Measurements from ENCODE around the gene CD6.
"Not testable (repeated sequence)": the region's sequence is repeated elsewhere in the genome, so short reads cannot be mapped to it uniquely, and the experiment has no call there.

CD6 gene

GRCh38 chr11:61049063-61049377 is 77.5 kb downstream of the CD6 start:
- in situ Hi-C loops (cut with HindIII; ENCODE audit: low sequenced_read_pairs): no loop called here

GRCh38 chr11:61049859-61050258 is 78.4 kb downstream of the CD6 start:
- in situ Hi-C loops (cut with HindIII; ENCODE audit: low sequenced_read_pairs): no loop called here

- in situ Hi-C loops (cut with HindIII; ENCODE audit: low sequenced_read_pairs): no loop called here
Observed at GRCh38 chr11:61052182-61052972, 80.9 kb downstream of the CD6 start.

GRCh38 chr11:61053191-61053590 is 81.7 kb downstream of the CD6 start:
- in situ Hi-C loops (cut with HindIII; ENCODE audit: low sequenced_read_pairs): no loop called here

GRCh38 chr11:61054513-61054912 is 83.0 kb downstream of the CD6 start:
- in situ Hi-C loops (cut with HindIII; ENCODE audit: low sequenced_read_pairs): no loop called here

- in situ Hi-C loops (cut with HindIII; ENCODE audit: low sequenced_read_pairs): no loop called here
Observed at GRCh38 chr11:61054927-61055562, 83.6 kb downstream of the CD6 start.

- in situ Hi-C loops (cut with HindIII; ENCODE audit: low sequenced_read_pairs): no loop called here
Observed at GRCh38 chr11:61055776-61056175, 84.3 kb downstream of the CD6 start.

- in situ Hi-C loops (cut with HindIII; ENCODE audit: low sequenced_read_pairs): no loop called here
Observed at GRCh38 chr11:61056571-61056970, 85.1 kb downstream of the CD6 start.

- in situ Hi-C loops (cut with HindIII; ENCODE audit: low sequenced_read_pairs): no loop called here
Observed at GRCh38 chr11:61056981-61057380, 85.5 kb downstream of the CD6 start.

- in situ Hi-C loops (cut with HindIII; ENCODE audit: low sequenced_read_pairs): no loop called here
Observed at GRCh38 chr11:61057615-61058014, 86.1 kb downstream of the CD6 start.

GRCh38 chr11:61058583-61059259 is 87.2 kb downstream of the CD6 start:
- in situ Hi-C loops (cut with HindIII; ENCODE audit: low sequenced_read_pairs): no loop called here

GRCh38 chr11:61059260-61059752 is 87.8 kb downstream of the CD6 start:
- in situ Hi-C loops (cut with HindIII; ENCODE audit: low sequenced_read_pairs): no loop called here

GRCh38 chr11:61061081-61061826 is 89.8 kb downstream of the CD6 start:
- in situ Hi-C loops (cut with HindIII; ENCODE audit: low sequenced_read_pairs): no loop called here

- in situ Hi-C loops (cut with HindIII; ENCODE audit: low sequenced_read_pairs): no loop called here
Observed at GRCh38 chr11:61062181-61062930, 90.9 kb downstream of the CD6 start.

GRCh38 chr11:61065236-61065635 is 93.8 kb downstream of the CD6 start:
- in situ Hi-C loops (cut with HindIII; ENCODE audit: low sequenced_read_pairs): not testable (repeated sequence)

- in situ Hi-C loops (cut with HindIII; ENCODE audit: low sequenced_read_pairs): no loop called here
Observed at GRCh38 chr11:61065955-61066638, 94.6 kb downstream of the CD6 start.

- in situ Hi-C loops (cut with HindIII; ENCODE audit: low sequenced_read_pairs): no loop called here
Observed at GRCh38 chr11:61066645-61067044, 95.2 kb downstream of the CD6 start.

- in situ Hi-C loops (cut with HindIII; ENCODE audit: low sequenced_read_pairs): no loop called here
Observed at GRCh38 chr11:61067782-61068446, 96.4 kb downstream of the CD6 start.

- in situ Hi-C loops (cut with HindIII; ENCODE audit: low sequenced_read_pairs): no loop called here
Observed at GRCh38 chr11:61068581-61068980, 97.1 kb downstream of the CD6 start.
